Fibroblast of lung (primary cell): ENCODE measurements around the gene COPG1. TPM values are rescaled to one million over a fixed set of nuclear protein-coding genes. Genes with fewer than 3 reads are reported as not detected.

Source experiments
- DNase-seq, 2 donors: peaks; one replicate each; pipeline versions ENCODE4 v3.0.0 to v3.0.0-alpha.2; 2010; ENCODE audit warnings: low read depth in 2 of 2
- H2AFZ ChIP-seq: 2 replicates; pipeline ENCODE4 v1.5.1; 2012; ENCODE audit warnings: low read length, control low read depth, inconsistent platforms
- H3K27ac ChIP-seq: 2 replicates; pipeline ENCODE4 v1.5.1; 2011; ENCODE audit warnings: low read length, control low read depth; ENCODE audit not compliant: insufficient read depth
- H3K27me3 ChIP-seq: 2 replicates; pipeline ENCODE4 v1.5.1; 2011; ENCODE audit warnings: mild to moderate bottlenecking, low read length; ENCODE audit not compliant: control insufficient read depth, insufficient read depth
- H3K36me3 ChIP-seq: 2 replicates; pipeline ENCODE4 v1.5.1; 2011; ENCODE audit warnings: low read length; ENCODE audit not compliant: control insufficient read depth, insufficient read depth
- H3K4me1 ChIP-seq: 2 replicates; pipeline ENCODE4 v1.5.1; 2011; ENCODE audit warnings: low read length; ENCODE audit not compliant: control insufficient read depth, insufficient read depth; ENCODE audit errors: extremely low read depth
- H3K4me2 ChIP-seq: 2 replicates; pipeline ENCODE4 v1.5.1; 2011; ENCODE audit warnings: low read length, control low read depth; ENCODE audit not compliant: insufficient read depth; ENCODE audit errors: extremely low read depth
- H3K4me3 ChIP-seq, 4 experiments: fragments of 200-600 bp in 1 of 4; sonication (generic) in 1 of 4; replicated peaks in 1 of 4; 2 replicates each; pipeline ENCODE4 v1.5.1; 2011 to 2016; ENCODE audit warnings: low read length in 4 of 4, low read depth in 3 of 4, mild to moderate bottlenecking in 3 of 4, control low read depth in 2 of 4, inconsistent platforms in 1 of 4, mixed read lengths in 1 of 4; ENCODE audit not compliant: insufficient read depth in 1 of 4; ENCODE audit errors: control extremely low read depth in 1 of 4
- H3K79me2 ChIP-seq: 2 replicates; pipeline ENCODE4 v1.5.1; 2012; ENCODE audit warnings: mild to moderate bottlenecking, low read length, inconsistent platforms; ENCODE audit not compliant: control insufficient read depth, insufficient read depth
- H3K9ac ChIP-seq: 2 replicates; pipeline ENCODE4 v1.5.1; 2011; ENCODE audit warnings: mild to moderate bottlenecking, low read length, control low read depth; ENCODE audit not compliant: insufficient read depth
- H3K9me3 ChIP-seq: 2 replicates; pipeline ENCODE4 v1.5.1; 2012; ENCODE audit warnings: low read depth, low read length; ENCODE audit not compliant: control insufficient read depth, insufficient read depth
- H4K20me1 ChIP-seq: 2 replicates; pipeline ENCODE4 v1.5.1; 2011; ENCODE audit warnings: low read length; ENCODE audit not compliant: control insufficient read depth, insufficient read depth; ENCODE audit errors: extremely low read depth
- EZH2 ChIP-seq: IDR thresholded peaks from 2 replicates; pipeline ENCODE4 v1.5.1; 2012; ENCODE audit warnings: low read length, control low read depth, mild to moderate bottlenecking; ENCODE audit errors: missing control alignments
- polyA plus RNA-seq, 2 donors: library from polyadenylated mRNA; depleted of rRNA in 1 of 2; stranded (reverse) in 1 of 2; unstranded in 1 of 2; fragments of >200 nt; gene quantifications; 2 replicates each; pipeline ENCODE4 v1.2.1, GENCODE V29; 2011 to 2012; ENCODE audit warnings: missing spikeins in 1 of 2
- total RNA-seq: library from RNA; depleted of rRNA; stranded (reverse); fragments of >200 nt; gene quantifications from 2 replicates; pipeline ENCODE4 v1.2.1, GENCODE V29; 2014
- TF ChIP-seq, protein P1 (sequence below), 2 donors: IDR thresholded peaks in 1 of 2; conservative IDR thresholded peaks in 1 of 2; 1 replicate in 1 of 2; 2 replicates in 1 of 2; pipeline ENCODE4 v1.5.1; 2011 to 2012; ENCODE audit warnings: low read length in 2 of 2, control low read depth in 1 of 2, inconsistent platforms in 1 of 2, low read depth in 1 of 2, mild to moderate bottlenecking in 1 of 2

Gene COPG1
- total and polyA plus RNA-seq, 2 donors (not counting 1 experiment from before 2014, with no cell fraction given): 257 to 306 TPM

DNA sequence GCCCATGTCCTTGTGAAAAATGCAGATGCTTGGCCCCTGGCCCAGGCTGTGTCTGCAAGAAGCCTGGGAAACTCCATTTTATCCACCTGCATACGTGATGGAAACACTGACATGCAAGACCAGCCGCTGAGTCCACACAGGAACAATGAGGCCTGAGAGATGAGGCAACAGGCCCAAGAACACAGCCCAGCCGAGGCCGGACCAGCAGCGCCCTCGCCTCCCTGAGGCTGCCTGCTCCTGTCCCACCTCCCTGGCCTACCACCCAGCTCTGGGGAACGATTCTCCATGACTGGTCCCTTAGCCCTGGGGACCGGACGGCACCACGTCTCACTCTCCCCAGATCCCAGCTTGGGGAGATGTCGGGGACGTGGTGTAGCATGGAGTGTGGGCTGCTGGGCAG lies 76.7 kb downstream of the COPG1 start:
- Histone ChIP-seq H3K4me3 (no peak overlapping the region), H3K9me3 (no peaks in the 10 kb centered on the region), H3K27ac (no peak overlapping the region), H3K4me1 (no peaks in the 10 kb centered on the region), H3K79me2 (no peaks in the 10 kb centered on the region), H3K36me3 (no peaks in the 10 kb centered on the region), H4K20me1 (no peaks in the 10 kb centered on the region), H3K9ac (no peak overlapping the region), H2AFZ (no peak overlapping the region), H3K4me2 (no peak overlapping the region), H3K27me3 (no peaks in the 10 kb centered on the region)
- DNase-seq: no peak
- TF ChIP-seq EZH2: no peak
- TF ChIP-seq, protein P1, sequence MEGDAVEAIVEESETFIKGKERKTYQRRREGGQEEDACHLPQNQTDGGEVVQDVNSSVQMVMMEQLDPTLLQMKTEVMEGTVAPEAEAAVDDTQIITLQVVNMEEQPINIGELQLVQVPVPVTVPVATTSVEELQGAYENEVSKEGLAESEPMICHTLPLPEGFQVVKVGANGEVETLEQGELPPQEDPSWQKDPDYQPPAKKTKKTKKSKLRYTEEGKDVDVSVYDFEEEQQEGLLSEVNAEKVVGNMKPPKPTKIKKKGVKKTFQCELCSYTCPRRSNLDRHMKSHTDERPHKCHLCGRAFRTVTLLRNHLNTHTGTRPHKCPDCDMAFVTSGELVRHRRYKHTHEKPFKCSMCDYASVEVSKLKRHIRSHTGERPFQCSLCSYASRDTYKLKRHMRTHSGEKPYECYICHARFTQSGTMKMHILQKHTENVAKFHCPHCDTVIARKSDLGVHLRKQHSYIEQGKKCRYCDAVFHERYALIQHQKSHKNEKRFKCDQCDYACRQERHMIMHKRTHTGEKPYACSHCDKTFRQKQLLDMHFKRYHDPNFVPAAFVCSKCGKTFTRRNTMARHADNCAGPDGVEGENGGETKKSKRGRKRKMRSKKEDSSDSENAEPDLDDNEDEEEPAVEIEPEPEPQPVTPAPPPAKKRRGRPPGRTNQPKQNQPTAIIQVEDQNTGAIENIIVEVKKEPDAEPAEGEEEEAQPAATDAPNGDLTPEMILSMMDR (conservative IDR thresholded peaks at IDR 0.05 in 1 of 2, IDR thresholded peaks at IDR 0.05 in 1 of 2; ENCODE audit: low read depth in 1 of 2, low read length in 2 of 2): no peak

DNA sequence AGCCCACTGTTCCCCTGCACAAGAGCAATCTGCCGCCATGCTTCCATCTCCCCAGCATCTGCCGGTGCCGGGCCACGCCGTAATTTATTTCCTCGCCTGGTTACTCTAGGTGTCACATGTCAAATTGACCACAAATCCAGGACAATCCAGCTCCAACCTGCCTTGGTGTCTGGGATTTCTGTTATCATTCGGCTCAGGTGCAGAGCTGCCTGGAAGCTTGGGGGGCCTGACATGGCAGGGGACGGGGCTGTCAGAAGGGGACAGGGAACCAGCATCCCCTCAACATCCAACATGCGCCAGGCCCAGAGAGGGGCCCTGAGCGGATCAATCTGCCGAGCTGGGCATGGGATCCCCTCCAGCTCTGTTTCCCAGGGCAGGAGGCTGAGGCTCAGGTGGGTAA lies 77.2 kb downstream of the COPG1 start:
- DNase-seq: no peak
- no peak overlapping the region for H3K4me2 ChIP-seq
- no peak for TF ChIP-seq EZH2
- TF ChIP-seq, protein P1 (conservative IDR thresholded peaks at IDR 0.05 in 1 of 2, IDR thresholded peaks at IDR 0.05 in 1 of 2; ENCODE audit: low read depth in 1 of 2, low read length in 2 of 2): no peak
- no peak overlapping the region for H3K27ac ChIP-seq
- H3K4me3 ChIP-seq: no peak overlapping the region
- H3K27me3 ChIP-seq: no peaks in the 10 kb centered on the region
- no peaks in the 10 kb centered on the region for H3K9me3 ChIP-seq
- H4K20me1 ChIP-seq: no peaks in the 10 kb centered on the region
- H3K79me2 ChIP-seq: no peaks in the 10 kb centered on the region
- no peaks in the 10 kb centered on the region for H3K36me3 ChIP-seq
- no peak overlapping the region for H3K9ac ChIP-seq
- H3K4me1 ChIP-seq: no peaks in the 10 kb centered on the region
- no peak overlapping the region for H2AFZ ChIP-seq

Other genes with a start within 250 kb of the COPG1 start
- not detected in 2 replicates for gene EFCC1, start 248.3 kb upstream of the COPG1 start, total RNA-seq
- not detected in 2 replicates for gene EFCC1, start 248.3 kb upstream of the COPG1 start, polyA plus RNA-seq
- not detected in 2 replicates for gene GP9, start 188.8 kb upstream of the COPG1 start, total RNA-seq
- gene GP9, start 188.8 kb upstream of the COPG1 start, polyA plus RNA-seq: not detected in 2 replicates
- 12.1 and 21.5 TPM in 2 replicates for gene RAB43, start 127.8 kb upstream of the COPG1 start, total RNA-seq
- gene RAB43, start 127.8 kb upstream of the COPG1 start, polyA plus RNA-seq: 5.7 and 6.6 TPM in 2 replicates
- 30.3 and 34.8 TPM in 2 replicates for gene ISY1, start 88.5 kb upstream of the COPG1 start, total RNA-seq
- gene ISY1, start 88.5 kb upstream of the COPG1 start, polyA plus RNA-seq: 39.6 and 40.2 TPM in 2 replicates
- 262 and 317 TPM in 2 replicates for gene CNBP, start 65.7 kb upstream of the COPG1 start, total RNA-seq
- gene CNBP, start 65.7 kb upstream of the COPG1 start, polyA plus RNA-seq: 369 and 412 TPM in 2 replicates
- 11.8 and 12.2 TPM in 2 replicates for gene HMCES, start 29.3 kb downstream of the COPG1 start, total RNA-seq
- 22.6 and 22.8 TPM in 2 replicates for gene HMCES, start 29.3 kb downstream of the COPG1 start, polyA plus RNA-seq
- gene EFCAB12, start 179.0 kb downstream of the COPG1 start, total RNA-seq: under 0.01 and 0.17 TPM in 2 replicates
- gene EFCAB12, start 179.0 kb downstream of the COPG1 start, polyA plus RNA-seq: 0.07 TPM in 1 of 2 replicates, not detected in the other
- gene MBD4, start 190.3 kb downstream of the COPG1 start, total RNA-seq: 35.2 and 35.5 TPM in 2 replicates
- gene MBD4, start 190.3 kb downstream of the COPG1 start, polyA plus RNA-seq: 24.6 and 27.4 TPM in 2 replicates
- 16.9 and 27.2 TPM in 2 replicates for gene IFT122, start 190.6 kb downstream of the COPG1 start, total RNA-seq
- 13.2 and 17.9 TPM in 2 replicates for gene IFT122, start 190.6 kb downstream of the COPG1 start, polyA plus RNA-seq